ENCODE measurements around the gene RDM1.

The RDM1 gene

DNA sequence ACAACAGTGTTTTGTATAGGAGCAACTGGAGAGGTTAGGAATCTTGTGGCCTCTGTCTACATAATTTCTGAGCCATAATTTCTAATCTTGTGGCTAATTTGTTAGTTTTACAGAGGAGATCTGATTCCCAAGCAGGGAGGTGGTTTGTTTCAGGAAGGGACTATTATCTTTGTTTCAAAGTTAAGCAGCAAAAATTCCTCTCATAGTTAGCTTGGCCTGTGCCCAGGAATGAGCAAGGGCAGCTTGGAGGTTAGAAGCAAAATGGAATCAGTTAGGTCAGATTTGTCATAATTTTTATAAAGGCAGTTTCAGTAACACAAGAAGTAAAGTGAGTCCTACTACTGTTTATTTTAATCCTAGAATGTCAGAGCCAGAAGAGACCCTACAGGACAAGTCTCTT, 2.0 kb upstream of the RDM1 start:
- Histone ChIP-seq H3K27me3 (ENCODE audit: insufficient read depth, poor library complexity, severe bottlenecking) (no peaks in the 10 kb centered on the region), H3K27ac (replicated peaks) (no peak overlapping the region), H3K4me3 (replicated peaks; ENCODE audit: insufficient read depth, low read length) (no peak overlapping the region)
- no peak for DNase-seq (ENCODE audit: low read depth in 1 of 2, low spot score in 1 of 2)
- no peak for TF ChIP-seq POLR2AphosphoS5 (IDR thresholded peaks at IDR 0.05; ENCODE audit: low read depth)
- no peak for TF ChIP-seq GABPA (IDR thresholded peaks at IDR 0.05; ENCODE audit: low read depth)
- TF ChIP-seq, protein P1, sequence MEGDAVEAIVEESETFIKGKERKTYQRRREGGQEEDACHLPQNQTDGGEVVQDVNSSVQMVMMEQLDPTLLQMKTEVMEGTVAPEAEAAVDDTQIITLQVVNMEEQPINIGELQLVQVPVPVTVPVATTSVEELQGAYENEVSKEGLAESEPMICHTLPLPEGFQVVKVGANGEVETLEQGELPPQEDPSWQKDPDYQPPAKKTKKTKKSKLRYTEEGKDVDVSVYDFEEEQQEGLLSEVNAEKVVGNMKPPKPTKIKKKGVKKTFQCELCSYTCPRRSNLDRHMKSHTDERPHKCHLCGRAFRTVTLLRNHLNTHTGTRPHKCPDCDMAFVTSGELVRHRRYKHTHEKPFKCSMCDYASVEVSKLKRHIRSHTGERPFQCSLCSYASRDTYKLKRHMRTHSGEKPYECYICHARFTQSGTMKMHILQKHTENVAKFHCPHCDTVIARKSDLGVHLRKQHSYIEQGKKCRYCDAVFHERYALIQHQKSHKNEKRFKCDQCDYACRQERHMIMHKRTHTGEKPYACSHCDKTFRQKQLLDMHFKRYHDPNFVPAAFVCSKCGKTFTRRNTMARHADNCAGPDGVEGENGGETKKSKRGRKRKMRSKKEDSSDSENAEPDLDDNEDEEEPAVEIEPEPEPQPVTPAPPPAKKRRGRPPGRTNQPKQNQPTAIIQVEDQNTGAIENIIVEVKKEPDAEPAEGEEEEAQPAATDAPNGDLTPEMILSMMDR (IDR thresholded peaks at IDR 0.05; ENCODE audit: insufficient read depth, low read length) = no peak
- TF ChIP-seq, protein P2, sequence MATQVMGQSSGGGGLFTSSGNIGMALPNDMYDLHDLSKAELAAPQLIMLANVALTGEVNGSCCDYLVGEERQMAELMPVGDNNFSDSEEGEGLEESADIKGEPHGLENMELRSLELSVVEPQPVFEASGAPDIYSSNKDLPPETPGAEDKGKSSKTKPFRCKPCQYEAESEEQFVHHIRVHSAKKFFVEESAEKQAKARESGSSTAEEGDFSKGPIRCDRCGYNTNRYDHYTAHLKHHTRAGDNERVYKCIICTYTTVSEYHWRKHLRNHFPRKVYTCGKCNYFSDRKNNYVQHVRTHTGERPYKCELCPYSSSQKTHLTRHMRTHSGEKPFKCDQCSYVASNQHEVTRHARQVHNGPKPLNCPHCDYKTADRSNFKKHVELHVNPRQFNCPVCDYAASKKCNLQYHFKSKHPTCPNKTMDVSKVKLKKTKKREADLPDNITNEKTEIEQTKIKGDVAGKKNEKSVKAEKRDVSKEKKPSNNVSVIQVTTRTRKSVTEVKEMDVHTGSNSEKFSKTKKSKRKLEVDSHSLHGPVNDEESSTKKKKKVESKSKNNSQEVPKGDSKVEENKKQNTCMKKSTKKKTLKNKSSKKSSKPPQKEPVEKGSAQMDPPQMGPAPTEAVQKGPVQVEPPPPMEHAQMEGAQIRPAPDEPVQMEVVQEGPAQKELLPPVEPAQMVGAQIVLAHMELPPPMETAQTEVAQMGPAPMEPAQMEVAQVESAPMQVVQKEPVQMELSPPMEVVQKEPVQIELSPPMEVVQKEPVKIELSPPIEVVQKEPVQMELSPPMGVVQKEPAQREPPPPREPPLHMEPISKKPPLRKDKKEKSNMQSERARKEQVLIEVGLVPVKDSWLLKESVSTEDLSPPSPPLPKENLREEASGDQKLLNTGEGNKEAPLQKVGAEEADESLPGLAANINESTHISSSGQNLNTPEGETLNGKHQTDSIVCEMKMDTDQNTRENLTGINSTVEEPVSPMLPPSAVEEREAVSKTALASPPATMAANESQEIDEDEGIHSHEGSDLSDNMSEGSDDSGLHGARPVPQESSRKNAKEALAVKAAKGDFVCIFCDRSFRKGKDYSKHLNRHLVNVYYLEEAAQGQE (IDR thresholded peaks at IDR 0.05; ENCODE audit: insufficient replicate concordance, low read depth) = no peak
- no peak for TF ChIP-seq SPI1 (IDR thresholded peaks at IDR 0.05; ENCODE audit: borderline replicate concordance, low read depth)

DNA sequence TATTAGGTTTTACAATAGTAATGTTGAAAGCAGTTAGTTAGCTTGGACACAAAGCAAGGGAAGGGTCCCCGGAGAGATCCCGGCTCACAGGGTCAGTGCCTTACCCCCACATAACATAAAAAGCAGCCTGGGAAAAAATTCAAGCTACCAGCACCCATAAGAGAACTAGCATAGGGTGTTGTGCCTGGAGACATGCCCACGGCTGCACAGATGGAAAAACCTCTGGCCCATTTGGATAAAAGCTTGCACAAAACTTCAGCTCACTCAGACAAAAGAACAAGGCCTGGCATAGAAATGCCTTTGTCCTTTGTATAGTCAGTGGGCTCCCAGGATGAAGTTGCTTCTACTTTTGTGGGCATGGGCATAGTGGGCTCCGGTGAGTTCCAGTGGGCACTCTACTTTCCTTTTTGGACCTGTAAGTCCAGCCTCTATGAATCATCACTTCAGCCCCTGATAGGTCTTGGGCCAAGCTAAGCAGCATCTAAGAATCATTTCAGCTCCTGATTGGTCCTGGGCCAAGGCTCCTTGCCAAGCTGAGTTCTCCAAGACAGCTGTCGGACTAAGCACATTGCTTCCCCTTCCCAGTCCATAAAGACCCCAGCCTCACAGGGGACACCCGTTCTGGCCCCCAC, 1.3 kb upstream of the RDM1 start:
- H3K27me3 ChIP-seq (ENCODE audit: insufficient read depth, poor library complexity, severe bottlenecking) = no peaks in the 10 kb centered on the region
- TF ChIP-seq POLR2AphosphoS5 (IDR thresholded peaks at IDR 0.05; ENCODE audit: low read depth) (no peak), GABPA (IDR thresholded peaks at IDR 0.05; ENCODE audit: low read depth) (no peak), SPI1 (IDR thresholded peaks at IDR 0.05; ENCODE audit: borderline replicate concordance, low read depth) (no peak)
- TF ChIP-seq, protein P1 (IDR thresholded peaks at IDR 0.05; ENCODE audit: insufficient read depth, low read length) = no peak
- TF ChIP-seq, protein P2 (IDR thresholded peaks at IDR 0.05; ENCODE audit: insufficient replicate concordance, low read depth) = no peak
- DNase-seq (ENCODE audit: low read depth in 1 of 2, low spot score in 1 of 2) = no peak
- no peak overlapping the region for H3K27ac ChIP-seq (replicated peaks)
- no peak overlapping the region for H3K4me3 ChIP-seq (replicated peaks; ENCODE audit: insufficient read depth, low read length)

DNA sequence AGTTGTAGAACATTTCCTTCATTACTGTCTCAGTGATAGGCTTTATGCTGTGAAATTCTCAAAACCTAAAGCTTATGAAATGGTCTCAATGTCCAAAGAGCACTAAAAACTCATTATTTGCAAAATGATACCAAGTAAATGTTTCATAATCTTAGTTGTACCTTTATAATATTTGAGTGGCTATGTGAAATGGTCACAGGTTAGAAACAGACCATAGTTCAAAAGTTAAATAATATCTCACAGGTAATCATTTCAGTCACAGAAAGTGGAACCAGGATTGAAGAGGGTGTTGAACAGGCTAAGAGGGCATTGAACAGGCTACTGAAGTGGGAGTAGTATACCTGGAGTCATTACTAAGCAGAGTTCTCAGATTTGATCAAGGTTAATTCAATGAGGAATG, 2.9 kb downstream of the RDM1 start:
- Histone ChIP-seq H3K4me3 (replicated peaks; ENCODE audit: insufficient read depth, low read length) (no peak overlapping the region), H3K27ac (replicated peaks) (no peak overlapping the region), H3K27me3 (ENCODE audit: insufficient read depth, poor library complexity, severe bottlenecking) (no peaks in the 10 kb centered on the region)
- TF ChIP-seq SPI1 (IDR thresholded peaks at IDR 0.05; ENCODE audit: borderline replicate concordance, low read depth) (no peak), POLR2AphosphoS5 (IDR thresholded peaks at IDR 0.05; ENCODE audit: low read depth) (no peak), GABPA (IDR thresholded peaks at IDR 0.05; ENCODE audit: low read depth) (no peak)
- TF ChIP-seq, protein P1 (IDR thresholded peaks at IDR 0.05; ENCODE audit: insufficient read depth, low read length) = no peak
- TF ChIP-seq, protein P2 (IDR thresholded peaks at IDR 0.05; ENCODE audit: insufficient replicate concordance, low read depth) = no peak
- DNase-seq (ENCODE audit: low read depth in 1 of 2, low spot score in 1 of 2) = no peak
